Loucy (cell line): ENCODE measurements around the gene ZNF708.
A peak's percentile ranks its signal among the peaks of the same experiment; 100 is the strongest.
"Not testable (repeated sequence)": the region's sequence is repeated elsewhere in the genome, so short reads cannot be mapped to it uniquely, and the experiment has no call there.

Source experiments
- H2AFZ ChIP-seq: fragments of 200-600 bp; sonication (generic); 2 replicates; pipeline ENCODE4 v1.6.0; 2016; ENCODE audit warnings: antibody characterized with exemption, mild to moderate bottlenecking, low read length, moderate library complexity
- H3F3A ChIP-seq: fragments of 200-600 bp; 2 replicates; pipeline ENCODE4 v1.6.0; 2016; ENCODE audit warnings: antibody characterized with exemption, low read depth, mild to moderate bottlenecking
- H3K27me3 ChIP-seq: fragments of 200-600 bp; sonication (generic); 2 replicates; pipeline ENCODE4 v1.6.1; 2014; ENCODE audit warnings: low read length, mild to moderate bottlenecking; ENCODE audit not compliant: insufficient read depth, poor library complexity, severe bottlenecking
- H3K36me3 ChIP-seq: fragments of 200-600 bp; sonication (generic); 2 replicates; pipeline ENCODE4 v1.6.1; 2016; ENCODE audit warnings: low read length; ENCODE audit not compliant: insufficient read depth
- H3K4me1 ChIP-seq: fragments of 200-600 bp; sonication (generic); 2 replicates; pipeline ENCODE4 v1.5.1; 2014; ENCODE audit warnings: low read length, mild to moderate bottlenecking; ENCODE audit not compliant: insufficient read depth, poor library complexity, severe bottlenecking
- H3K4me2 ChIP-seq: fragments of 200-600 bp; sonication (generic); 2 replicates; pipeline ENCODE4 v1.6.0; 2014; ENCODE audit warnings: antibody characterized with exemption, low read length, low read depth, mild to moderate bottlenecking; ENCODE audit not compliant: poor library complexity, severe bottlenecking
- H3K4me3 ChIP-seq: fragments of 200-600 bp; sonication (generic); 2 replicates; pipeline ENCODE4 v1.5.1; 2014; ENCODE audit warnings: low read length, mild to moderate bottlenecking, mixed read lengths; ENCODE audit not compliant: poor library complexity, severe bottlenecking
- H3K79me2 ChIP-seq: fragments of 200-600 bp; sonication (generic); 2 replicates; pipeline ENCODE4 v1.6.1; 2014; ENCODE audit warnings: low read length; ENCODE audit not compliant: insufficient read depth
- H3K9ac ChIP-seq: fragments of 200-600 bp; sonication (generic); 2 replicates; pipeline ENCODE4 v1.6.0; 2014; ENCODE audit warnings: mild to moderate bottlenecking, low read depth, low read length, moderate library complexity; ENCODE audit not compliant: poor library complexity, severe bottlenecking
- H3K9me2 ChIP-seq: fragments of 200-600 bp; sonication (generic); replicated peaks from 2 replicates; pipeline ENCODE4 v1.6.1; 2016; ENCODE audit warnings: low read depth, low read length, mixed read lengths
- H3K9me3 ChIP-seq: fragments of 200-600 bp; sonication (generic); 2 replicates; pipeline ENCODE4 v1.6.1; 2014; ENCODE audit warnings: mild to moderate bottlenecking, antibody characterized with exemption, low read length, low read depth; ENCODE audit not compliant: insufficient read depth
- H4K20me1 ChIP-seq: fragments of 200-600 bp; sonication (generic); 2 replicates; pipeline ENCODE4 v1.6.0; 2014; ENCODE audit warnings: antibody characterized with exemption, low read length, mild to moderate bottlenecking; ENCODE audit not compliant: insufficient read depth, poor library complexity, severe bottlenecking
- CTCF ChIP-seq: fragments of 200-600 bp; sonication (generic); conservative IDR thresholded peaks from 2 replicates; pipeline ENCODE4 v1.5.1; 2014; ENCODE audit warnings: mild to moderate bottlenecking, antibody characterized with exemption, low read length
- EZH2phosphoT487 ChIP-seq: fragments of 200-600 bp; IDR thresholded peaks from 2 replicates; pipeline ENCODE4 v1.6.1; 2018; ENCODE audit warnings: antibody characterized with exemption, mild to moderate bottlenecking, moderate library complexity, borderline replicate concordance

The ZNF708 gene

GRCh38 chr19:21260164-21260847 is 68.9 kb downstream of the ZNF708 start:
- no peaks in the 10 kb centered on the region for H3K27me3 ChIP-seq
- no peaks in the 10 kb centered on the region for H4K20me1 ChIP-seq
- no peak overlapping the region for H2AFZ ChIP-seq
- no peak overlapping the region for H3K9ac ChIP-seq
- no peaks in the 10 kb centered on the region for H3K9me2 ChIP-seq
- no peak overlapping the region for H3K4me2 ChIP-seq
- no peaks in the 10 kb centered on the region for H3K36me3 ChIP-seq
- no peak overlapping the region for H3K4me3 ChIP-seq
- H3F3A ChIP-seq = no peaks in the 10 kb centered on the region
- H3K4me1 ChIP-seq = no peaks in the 10 kb centered on the region
- no peaks in the 10 kb centered on the region for H3K79me2 ChIP-seq
- peaks cover 9% of the 10 kb centered on the region; the same call in 1 of the 2 replicates for H3K9me3 ChIP-seq
- TF ChIP-seq CTCF (no peak), EZH2phosphoT487 (no peak)

GRCh38 chr19:21259421-21260124 is 69.6 kb downstream of the ZNF708 start:
- not testable (repeated sequence) for H3K36me3 ChIP-seq, H3K79me2 ChIP-seq, H3K4me2 ChIP-seq

GRCh38 chr19:21256722-21257121 is 72.5 kb downstream of the ZNF708 start:
- Histone ChIP-seq H3K4me2 (no peak overlapping the region), H3K27me3 (no peaks in the 10 kb centered on the region), H2AFZ (no peak overlapping the region), H3K4me1 (no peaks in the 10 kb centered on the region), H3K79me2 (no peaks in the 10 kb centered on the region), H3K9me3 (no peaks in the 10 kb centered on the region), H3K36me3 (no peaks in the 10 kb centered on the region), H3F3A (no peaks in the 10 kb centered on the region), H4K20me1 (no peaks in the 10 kb centered on the region), H3K9me2 (no peaks in the 10 kb centered on the region), H3K9ac (no peak overlapping the region), H3K4me3 (no peak overlapping the region)
- peak; percentile 43 for TF ChIP-seq CTCF
- no peak for TF ChIP-seq EZH2phosphoT487

More at GRCh38 chr19:21259421-21260124, 69.6 kb downstream of the ZNF708 start:
- not testable (repeated sequence) for H3K9me3 ChIP-seq, H3K27me3 ChIP-seq, H3K4me3 ChIP-seq, H3K9me2 ChIP-seq, H3K4me1 ChIP-seq, H3F3A ChIP-seq, H4K20me1 ChIP-seq, H3K9ac ChIP-seq, H2AFZ ChIP-seq
